CD4-positive, alpha-beta T cell (primary cell): ENCODE results near the gene GABRB1. TPM values are rescaled to one million over a fixed set of nuclear protein-coding genes. Genes with fewer than 3 reads are reported as not detected.

Source experiments
- ATAC-seq: fragments of 200-7000 bp; cut with Tn5 transposase; one replicate; pipeline ENCODE4 v1.10.0; 2022; ENCODE audit warnings: mild to moderate bottlenecking; ENCODE audit not compliant: poor library complexity
- CTCF ChIA-PET: fragments of 350-600 bp; sonication (Branson Sonifier 250); formaldehyde crosslinking; loops from one replicate; lab custom pipeline; 2021; ENCODE audit warnings: antibody characterized with exemption, inconsistent platforms; lab: Charles Lee
- POLR2A ChIA-PET: fragments of 350-600 bp; sonication (Branson Sonifier 250); formaldehyde crosslinking; loops from one replicate; lab custom pipeline; 2021; ENCODE audit warnings: antibody characterized with exemption, inconsistent platforms; lab: Charles Lee
- DNase-seq, 14 experiments: peaks; one replicate each; pipeline ENCODE4 v3.0.0-alpha.2; 2013 to 2020; ENCODE audit warnings: mixed read lengths in 2 of 14
- H3K27ac ChIP-seq, 2 donors: one replicate each; pipeline versions ENCODE4 v1.5.1 to v1.7.0; 2013; ENCODE audit warnings: low read length in 2 of 2, low read depth in 1 of 2, mild to moderate bottlenecking in 1 of 2
- H3K27me3 ChIP-seq, 2 experiments: 1 replicate in 1 of 2; 2 replicates in 1 of 2; pipeline versions ENCODE4 v1.6.1 to v1.7.0; 2013; ENCODE audit warnings: low read length in 2 of 2, control low read depth in 1 of 2, mild to moderate bottlenecking in 1 of 2, moderate library complexity in 1 of 2; ENCODE audit not compliant: insufficient read depth in 2 of 2, control insufficient read depth in 1 of 2
- H3K36me3 ChIP-seq: one replicate; pipeline ENCODE4 v1.6.1; 2013; ENCODE audit warnings: low read length, control low read depth; ENCODE audit not compliant: insufficient read depth
- H3K4me1 ChIP-seq: one replicate; pipeline ENCODE4 v1.6.1; 2013; ENCODE audit warnings: low read length, control low read depth; ENCODE audit not compliant: insufficient read depth
- H3K4me3 ChIP-seq: one replicate; pipeline ENCODE4 v1.5.1; 2013; ENCODE audit warnings: mild to moderate bottlenecking, low read length, moderate library complexity
- H3K9me3 ChIP-seq, 2 experiments: 1 replicate in 1 of 2; 2 replicates in 1 of 2; pipeline versions ENCODE4 v1.6.1 to v1.7.0; 2013; ENCODE audit warnings: low read length in 2 of 2, mild to moderate bottlenecking in 2 of 2, control low read depth in 1 of 2, moderate library complexity in 1 of 2; ENCODE audit not compliant: control insufficient read depth in 1 of 2, insufficient read depth in 1 of 2
- H3K27ac Mint-ChIP-seq: one replicate; pipeline ENCODE4 v1.8.0; 2020; ENCODE audit warnings: mixed read lengths
- H3K27me3 Mint-ChIP-seq: one replicate; pipeline ENCODE4 v1.8.0; 2021; ENCODE audit warnings: mixed read lengths
- H3K36me3 Mint-ChIP-seq: one replicate; pipeline ENCODE4 v1.8.0; 2021; ENCODE audit warnings: low read depth, mixed read lengths
- H3K4me1 Mint-ChIP-seq: one replicate; pipeline ENCODE4 v1.8.0; 2021; ENCODE audit warnings: low read depth, mixed read lengths
- H3K4me3 Mint-ChIP-seq: one replicate; pipeline ENCODE4 v1.8.0; 2020; ENCODE audit warnings: mild to moderate bottlenecking, mixed read lengths
- H3K9me3 Mint-ChIP-seq: one replicate; pipeline ENCODE4 v1.8.0; 2020; ENCODE audit warnings: mixed read lengths
- CTCF ChIP-seq: fragments of 200-600 bp; IDR thresholded peaks from one replicate; pipeline ENCODE4 v1.8.0; 2022; ENCODE audit warnings: antibody characterized with exemption, mild to moderate bottlenecking
- intact Hi-C, 2 experiments: fragments of 100-400 bp; cut with DNase I in 1 of 2; cut with micrococcal nuclease in 1 of 2; formaldehyde crosslinking; loops; one replicate each; pipeline versions ENCODE4 v1.15.1 to v1.9.0; 2023 to 2025; cut with DNase I, micrococcal nuclease
- total RNA-seq, 174 experiments: library from RNA in 2 of 174; stranded (reverse) in 2 of 174; gene quantifications; one replicate each; pipeline ENCODE4 v1.2.3 and lab custom pipeline; 2021 to 2026

GABRB1 gene
- total RNA-seq, 2 experiments from 2014 or later = not detected

GRCh38 chr4:47031751-47032404, 511 bp downstream of the GABRB1 start:
- Histone ChIP-seq H3K27me3 (peaks cover 29 to 43% of the 10 kb centered on the region in 2 experiments), H3K9me3 (peaks cover 0 to 5% of the 10 kb centered on the region in 2 experiments), H3K27ac (no peak overlapping the region), H3K4me3 (peak overlapping the region; percentile 37), H3K4me1 (peaks cover 20% of the 10 kb centered on the region), H3K36me3 (no peaks in the 10 kb centered on the region)
- TF ChIP-seq CTCF = no peak
- peaks cover 61% of the 10 kb centered on the region for H3K27me3 Mint-ChIP-seq
- peak overlapping the region; percentile 80 for H3K4me3 Mint-ChIP-seq
- POLR2A ChIA-PET = no interaction called here
- H3K36me3 Mint-ChIP-seq = no peaks in the 10 kb centered on the region
- H3K4me1 Mint-ChIP-seq = peaks cover 14% of the 10 kb centered on the region
- intact Hi-C loops = loop anchor here in 1 of 2 experiments (5.0 kb wide), 1 partner anchor 190 kb away; no protein-coding TSS in a partner anchor
- H3K27ac Mint-ChIP-seq = no peak overlapping the region
- CTCF ChIA-PET = no interaction called here
- ATAC-seq (no peak), DNase-seq (peak in 2 of 14 experiments; percentile 5 to 8)
- H3K9me3 Mint-ChIP-seq = no peaks in the 10 kb centered on the region

GRCh38 chr4:47032405-47033106, 1.2 kb downstream of the GABRB1 start:
- CTCF ChIA-PET = no interaction called here
- peaks cover 29 to 43% of the 10 kb centered on the region in 2 experiments for H3K27me3 ChIP-seq
- no peak overlapping the region for H3K27ac ChIP-seq
- Mint-ChIP-seq H3K4me3 (peak overlapping the region; percentile 60), H3K36me3 (no peaks in the 10 kb centered on the region), H3K27ac (no peak overlapping the region), H3K9me3 (no peaks in the 10 kb centered on the region), H3K4me1 (peaks cover 14% of the 10 kb centered on the region), H3K27me3 (peaks cover 61% of the 10 kb centered on the region)
- DNase-seq (peak in 7 of 14 experiments; percentile 16 to 47 (median 33)), ATAC-seq (no peak)
- intact Hi-C loops = loop anchor here in 1 of 2 experiments (5.0 kb wide), 1 partner anchor 190 kb away; no protein-coding TSS in a partner anchor
- TF ChIP-seq CTCF = no peak
- no peaks in the 10 kb centered on the region for H3K36me3 ChIP-seq
- peaks cover 0 to 5% of the 10 kb centered on the region in 2 experiments for H3K9me3 ChIP-seq
- H3K4me1 ChIP-seq = peaks cover 20% of the 10 kb centered on the region
- POLR2A ChIA-PET = no interaction called here
- peak overlapping the region; percentile 37 for H3K4me3 ChIP-seq

GRCh38 chr4:47038263-47038662, 6.9 kb downstream of the GABRB1 start:
- no peak overlapping the region for H3K4me3 ChIP-seq
- H3K9me3 ChIP-seq = no peaks in the 10 kb centered on the region
- no peak for TF ChIP-seq CTCF
- Mint-ChIP-seq H3K27ac (no peak overlapping the region), H3K36me3 (no peaks in the 10 kb centered on the region), H3K4me3 (no peak overlapping the region), H3K9me3 (no peaks in the 10 kb centered on the region), H3K4me1 (no peaks in the 10 kb centered on the region), H3K27me3 (peaks cover 27% of the 10 kb centered on the region)
- H3K27ac ChIP-seq = no peak overlapping the region
- no peaks in the 10 kb centered on the region for H3K36me3 ChIP-seq
- no peaks in the 10 kb centered on the region for H3K4me1 ChIP-seq
- ATAC-seq (no peak), DNase-seq (no peak)
- intact Hi-C loops = no loop called here
- ChIA-PET CTCF (no interaction called here), POLR2A (no interaction called here)
- H3K27me3 ChIP-seq = peaks cover 0 to 8% of the 10 kb centered on the region in 2 experiments
